Mesenchymal stem cell (in vitro differentiated cells and primary cell): ENCODE measurements around the gene COL10A1.

Experiments used
- DNase-seq: peaks from one replicate; pipeline ENCODE4 v3.0.0-alpha.2; 2013
- H2AFZ ChIP-seq: one replicate; pipeline ENCODE4 v1.6.1; 2013; ENCODE audit warnings: low read depth, mild to moderate bottlenecking, control low read depth, inconsistent platforms, low read length, moderate library complexity
- H2AK5ac ChIP-seq: 2 replicates; pipeline ENCODE4 v1.6.1; 2013; ENCODE audit warnings: low read length, moderate library complexity, mild to moderate bottlenecking, inconsistent platforms; ENCODE audit not compliant: severe bottlenecking
- H2BK120ac ChIP-seq: one replicate; pipeline ENCODE4 v1.6.1; 2013; ENCODE audit warnings: low read depth, mild to moderate bottlenecking, inconsistent platforms, low read length, moderate library complexity
- H2BK12ac ChIP-seq, 2 experiments: one replicate each; pipeline ENCODE4 v1.6.1; 2013; ENCODE audit warnings: inconsistent platforms in 2 of 2, low read length in 2 of 2, mild to moderate bottlenecking in 2 of 2, moderate library complexity in 2 of 2, control low read depth in 1 of 2
- H2BK15ac ChIP-seq: one replicate; pipeline ENCODE4 v1.6.1; 2013; ENCODE audit warnings: mild to moderate bottlenecking, low read depth, inconsistent platforms; ENCODE audit not compliant: poor library complexity, severe bottlenecking
- H2BK5ac ChIP-seq: 2 replicates; pipeline ENCODE4 v1.6.1; 2013; ENCODE audit warnings: low read depth, mild to moderate bottlenecking, low read length, control low read depth, inconsistent platforms; ENCODE audit not compliant: poor library complexity, severe bottlenecking
- H3K14ac ChIP-seq, 2 experiments: one replicate each; pipeline ENCODE4 v1.6.1; 2013; ENCODE audit warnings: inconsistent platforms in 2 of 2, low read length in 2 of 2, control low read depth in 1 of 2, mild to moderate bottlenecking in 1 of 2, moderate library complexity in 1 of 2
- H3K18ac ChIP-seq, 2 experiments: one replicate each; pipeline ENCODE4 v1.6.1; 2013; ENCODE audit warnings: inconsistent platforms in 2 of 2, low read length in 2 of 2, control low read depth in 1 of 2, low read depth in 1 of 2, mild to moderate bottlenecking in 1 of 2
- H3K23ac ChIP-seq, 2 experiments: one replicate each; pipeline ENCODE4 v1.6.1; 2013; ENCODE audit warnings: inconsistent platforms in 2 of 2, low read length in 2 of 2, mild to moderate bottlenecking in 2 of 2, moderate library complexity in 2 of 2, control low read depth in 1 of 2
- H3K27ac ChIP-seq: 2 replicates; pipeline ENCODE4 v1.5.1; 2013; ENCODE audit warnings: mild to moderate bottlenecking, moderate library complexity, low read length, control low read depth, inconsistent platforms; ENCODE audit not compliant: poor library complexity, severe bottlenecking
- H3K27me3 ChIP-seq, 2 experiments: 2 replicates each; pipeline versions ENCODE4 v1.6.1 to v1.7.0; 2013; ENCODE audit warnings: low read length in 2 of 2, mild to moderate bottlenecking in 2 of 2, moderate library complexity in 2 of 2, control low read depth in 1 of 2, inconsistent platforms in 1 of 2; ENCODE audit not compliant: control insufficient read depth in 1 of 2, insufficient read depth in 1 of 2
- H3K36me3 ChIP-seq, 2 experiments: 2 replicates each; pipeline versions ENCODE4 v1.6.1 to v1.7.0; 2013; ENCODE audit warnings: low read length in 2 of 2, control low read depth in 1 of 2, inconsistent platforms in 1 of 2, low read depth in 1 of 2, mild to moderate bottlenecking in 1 of 2; ENCODE audit not compliant: insufficient read depth in 2 of 2, control insufficient read depth in 1 of 2
- H3K4ac ChIP-seq, 2 experiments: one replicate each; pipeline ENCODE4 v1.6.1; 2013; ENCODE audit warnings: inconsistent platforms in 2 of 2, low read length in 2 of 2, mild to moderate bottlenecking in 2 of 2, moderate library complexity in 2 of 2, control low read depth in 1 of 2, low read depth in 1 of 2
- H3K4me1 ChIP-seq: 2 replicates; pipeline ENCODE4 v1.6.1; 2013; ENCODE audit warnings: low read depth, low read length, control low read depth; ENCODE audit not compliant: control insufficient read depth, insufficient read depth
- H3K4me2 ChIP-seq: 2 replicates; pipeline ENCODE4 v1.6.1; 2013; ENCODE audit warnings: low read length, mild to moderate bottlenecking, inconsistent platforms; ENCODE audit not compliant: poor library complexity, severe bottlenecking
- H3K4me3 ChIP-seq, 2 experiments: 2 replicates each; pipeline versions ENCODE4 v1.5.1 to v1.7.0; 2013; ENCODE audit warnings: low read length in 2 of 2, mild to moderate bottlenecking in 2 of 2, control low read depth in 1 of 2, low read depth in 1 of 2; ENCODE audit not compliant: insufficient read depth in 1 of 2
- H3K79me1 ChIP-seq: replicated peaks from 2 replicates; pipeline ENCODE4 v1.6.1; 2013; ENCODE audit warnings: mild to moderate bottlenecking, control low read depth, low read length, inconsistent platforms; ENCODE audit not compliant: poor library complexity, severe bottlenecking
- H3K9ac ChIP-seq: 2 replicates; pipeline ENCODE4 v1.7.0; 2013; ENCODE audit warnings: mild to moderate bottlenecking, low read length, moderate library complexity
- H3K9me3 ChIP-seq: 2 replicates; pipeline ENCODE4 v1.7.0; 2013; ENCODE audit warnings: mild to moderate bottlenecking, low read length; ENCODE audit not compliant: control insufficient read depth
- H4K8ac ChIP-seq: one replicate; pipeline ENCODE4 v1.6.1; 2013; ENCODE audit warnings: inconsistent platforms, mild to moderate bottlenecking, low read length, moderate library complexity
- H4K91ac ChIP-seq: one replicate; pipeline ENCODE4 v1.6.1; 2013; ENCODE audit warnings: mild to moderate bottlenecking, low read length, inconsistent platforms
- WGBS: methylation state at CpG from one replicate; pipeline ENCODE4 v1.1.7; 2013; ENCODE audit warnings: mixed read lengths; 5-methylcytosine and 5-hydroxymethylcytosine counted together

The COL10A1 gene

GRCh38 chr6:116101302-116101718, 24.6 kb downstream of the COL10A1 start:
- WGBS = 7% methylated on average over 11 of the region's 12 CpGs
- H3K4me1 ChIP-seq = peaks cover 14% of the 10 kb centered on the region
- no peak overlapping the region for H2BK120ac ChIP-seq
- H3K14ac ChIP-seq = no peak overlapping the region
- no peak overlapping the region for H2BK15ac ChIP-seq
- H2BK12ac ChIP-seq = peak overlapping the region in 1 of 2 experiments; percentile 99
- H3K9ac ChIP-seq = peak overlapping the region; percentile 91
- H3K4me3 ChIP-seq = peak overlapping the region; percentile 87 to 98
- no peak overlapping the region for H3K23ac ChIP-seq
- H4K8ac ChIP-seq = peak overlapping the region; percentile 95
- peak overlapping the region; percentile 75 for H3K4me2 ChIP-seq
- H3K4ac ChIP-seq = no peak overlapping the region
- peaks cover 0 to 4% of the 10 kb centered on the region in 2 experiments for H3K36me3 ChIP-seq
- H3K9me3 ChIP-seq = peaks cover 3% of the 10 kb centered on the region
- peak overlapping the region; percentile 100 for H2AFZ ChIP-seq
- DNase-seq = no peak
- peak overlapping the region; percentile 69 for H3K27ac ChIP-seq
- no peaks in the 10 kb centered on the region for H3K27me3 ChIP-seq
- H3K18ac ChIP-seq = peak overlapping the region in 1 of 2 experiments; percentile 100
- H4K91ac ChIP-seq = no peak overlapping the region
- H2BK5ac ChIP-seq = no peak overlapping the region
- peaks cover 23% of the 10 kb centered on the region for H3K79me1 ChIP-seq
- no peak overlapping the region for H2AK5ac ChIP-seq

GRCh38 chr6:116100419-116101301, 25.3 kb downstream of the COL10A1 start, which contains the start of gene NT5DC1:
NT5DC1 (plus strand) TSS chr6:116100853; CDS start chr6:116100931, 78 bp downstream.
- peak within 1 kb of the TSS; percentile 94 for H3K27ac ChIP-seq
- peak within 1 kb of the TSS in 1 of 2 experiments; percentile 99 for H3K14ac ChIP-seq
- peak within 1 kb of the TSS; percentile 95 for H2BK15ac ChIP-seq
- peak within 1 kb of the TSS; percentile 57 to 94 for H3K4ac ChIP-seq
- H3K23ac ChIP-seq = peak within 1 kb of the TSS in 1 of 2 experiments; percentile 99
- H2AFZ ChIP-seq = peak within 1 kb of the TSS; percentile 100
- DNase-seq = peak; percentile 83
- H2BK12ac ChIP-seq = peak within 1 kb of the TSS; percentile 80 to 99
- peaks cover 23% of the 10 kb centered on the region for H3K79me1 ChIP-seq
- no peaks in the 10 kb centered on the region for H3K27me3 ChIP-seq
- H3K4me3 ChIP-seq = peak within 1 kb of the TSS; percentile 87 to 98
- peak within 1 kb of the TSS; percentile 91 for H3K9ac ChIP-seq
- peak within 1 kb of the TSS; percentile 98 for H4K8ac ChIP-seq
- peak within 1 kb of the TSS; percentile 85 for H2BK120ac ChIP-seq
- peak within 1 kb of the TSS; percentile 88 for H4K91ac ChIP-seq
- H3K36me3 ChIP-seq = peaks cover 0 to 4% of the 10 kb centered on the region in 2 experiments
- WGBS = 2% methylated on average over 81 of the region's 87 CpGs
- H3K4me2 ChIP-seq = peak within 1 kb of the TSS; percentile 75
- H3K9me3 ChIP-seq = peaks cover 10% of the 10 kb centered on the region
- H2AK5ac ChIP-seq = peak within 1 kb of the TSS; percentile 73
- H3K4me1 ChIP-seq = peaks cover 14% of the 10 kb centered on the region
- peak within 1 kb of the TSS; percentile 99 to 100 for H3K18ac ChIP-seq
- peak within 1 kb of the TSS; percentile 95 for H2BK5ac ChIP-seq

GRCh38 chr6:116099036-116099435, 26.9 kb downstream of the COL10A1 start:
- Histone ChIP-seq H3K4me3 (no peak overlapping the region), H4K8ac (no peak overlapping the region), H3K23ac (no peak overlapping the region), H3K4me1 (peaks cover 12% of the 10 kb centered on the region), H4K91ac (no peak overlapping the region), H3K9ac (no peak overlapping the region), H2BK120ac (no peak overlapping the region), H3K9me3 (peaks cover 12% of the 10 kb centered on the region), H3K27ac (no peak overlapping the region), H3K14ac (no peak overlapping the region), H2AFZ (no peak overlapping the region), H3K36me3 (peaks cover 0 to 4% of the 10 kb centered on the region in 2 experiments), H2BK15ac (no peak overlapping the region), H3K18ac (no peak overlapping the region), H3K79me1 (peaks cover 19% of the 10 kb centered on the region), H2BK5ac (no peak overlapping the region), H3K27me3 (no peaks in the 10 kb centered on the region), H3K4me2 (no peak overlapping the region), H2BK12ac (no peak overlapping the region), H3K4ac (no peak overlapping the region), H2AK5ac (no peak overlapping the region)
- WGBS = no CpG with 5 or more reads among the region's 1 CpG
- no peak for DNase-seq
